Mesothelial cell of epicardium (in vitro differentiated cells): ENCODE measurements around the gene CRAMP1. TPM values are rescaled to one million over a fixed set of nuclear protein-coding genes. Genes with fewer than 3 reads are reported as not detected.

Experiments
- DNase-seq, 2 experiments: peaks; one replicate each; pipeline ENCODE4 v3.0.0; 2021; ENCODE audit warnings: low spot score in 2 of 2; ENCODE audit not compliant: unreplicated experiment in 2 of 2
- H3K27ac Mint-ChIP-seq: 2 replicates; pipeline ENCODE4 v1.8.0; 2021; ENCODE audit warnings: mixed read lengths
- H3K27me3 Mint-ChIP-seq: 2 replicates; pipeline ENCODE4 v1.8.0; 2021; ENCODE audit warnings: low read depth, mixed read lengths
- H3K36me3 Mint-ChIP-seq: 2 replicates; pipeline ENCODE4 v1.8.0; 2021; ENCODE audit warnings: mixed read lengths
- H3K4me1 Mint-ChIP-seq: 2 replicates; pipeline ENCODE4 v1.8.0; 2021; ENCODE audit warnings: mixed read lengths
- H3K4me3 Mint-ChIP-seq: 2 replicates; pipeline ENCODE4 v1.8.0; 2021; ENCODE audit warnings: mild to moderate bottlenecking, moderate library complexity, mixed read lengths
- H3K9me3 Mint-ChIP-seq: 2 replicates; pipeline ENCODE4 v1.8.0; 2021; ENCODE audit warnings: mixed read lengths
- total RNA-seq: library from RNA; stranded (reverse); gene quantifications from 3 replicates; pipeline ENCODE4 v1.2.1, GENCODE V29; 2021
- TF ChIP-seq, protein P1 (sequence below): fragments of 200-600 bp; sonication (generic); IDR thresholded peaks from one replicate; pipeline ENCODE4 v1.5.0; 2021; ENCODE audit warnings: antibody characterized with exemption; ENCODE audit not compliant: unreplicated experiment

Gene CRAMP1
- total RNA-seq, 1 donor from 2014 or later: 44.8 TPM

DNA sequence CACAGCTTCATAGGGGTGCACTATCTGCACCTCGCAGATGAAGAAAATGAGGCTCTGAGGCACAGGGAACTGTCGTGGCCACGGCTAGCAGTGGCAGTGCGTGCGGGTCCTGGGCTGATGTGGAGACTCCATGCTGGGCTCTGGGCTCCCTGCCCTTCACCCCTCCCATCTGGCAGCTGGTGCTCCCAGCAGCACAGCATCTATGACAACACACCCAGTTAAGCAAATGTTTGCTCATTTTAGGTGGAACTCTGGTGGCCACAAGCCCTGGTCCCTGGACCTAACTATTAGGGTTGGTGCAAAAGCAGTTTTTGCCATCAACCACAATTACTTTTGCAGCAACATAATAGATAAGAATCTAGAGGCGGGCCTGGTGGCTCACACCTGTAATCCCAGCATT, 31.2 kb upstream of the CRAMP1 start:
- Mint-ChIP-seq H3K27ac (no peak overlapping the region), H3K27me3 (no peaks in the 10 kb centered on the region), H3K9me3 (no peaks in the 10 kb centered on the region), H3K4me3 (no peak overlapping the region), H3K36me3 (peaks cover 39% of the 10 kb centered on the region), H3K4me1 (no peaks in the 10 kb centered on the region)
- no peak for DNase-seq
- TF ChIP-seq, protein P1, sequence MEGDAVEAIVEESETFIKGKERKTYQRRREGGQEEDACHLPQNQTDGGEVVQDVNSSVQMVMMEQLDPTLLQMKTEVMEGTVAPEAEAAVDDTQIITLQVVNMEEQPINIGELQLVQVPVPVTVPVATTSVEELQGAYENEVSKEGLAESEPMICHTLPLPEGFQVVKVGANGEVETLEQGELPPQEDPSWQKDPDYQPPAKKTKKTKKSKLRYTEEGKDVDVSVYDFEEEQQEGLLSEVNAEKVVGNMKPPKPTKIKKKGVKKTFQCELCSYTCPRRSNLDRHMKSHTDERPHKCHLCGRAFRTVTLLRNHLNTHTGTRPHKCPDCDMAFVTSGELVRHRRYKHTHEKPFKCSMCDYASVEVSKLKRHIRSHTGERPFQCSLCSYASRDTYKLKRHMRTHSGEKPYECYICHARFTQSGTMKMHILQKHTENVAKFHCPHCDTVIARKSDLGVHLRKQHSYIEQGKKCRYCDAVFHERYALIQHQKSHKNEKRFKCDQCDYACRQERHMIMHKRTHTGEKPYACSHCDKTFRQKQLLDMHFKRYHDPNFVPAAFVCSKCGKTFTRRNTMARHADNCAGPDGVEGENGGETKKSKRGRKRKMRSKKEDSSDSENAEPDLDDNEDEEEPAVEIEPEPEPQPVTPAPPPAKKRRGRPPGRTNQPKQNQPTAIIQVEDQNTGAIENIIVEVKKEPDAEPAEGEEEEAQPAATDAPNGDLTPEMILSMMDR: no peak

DNA sequence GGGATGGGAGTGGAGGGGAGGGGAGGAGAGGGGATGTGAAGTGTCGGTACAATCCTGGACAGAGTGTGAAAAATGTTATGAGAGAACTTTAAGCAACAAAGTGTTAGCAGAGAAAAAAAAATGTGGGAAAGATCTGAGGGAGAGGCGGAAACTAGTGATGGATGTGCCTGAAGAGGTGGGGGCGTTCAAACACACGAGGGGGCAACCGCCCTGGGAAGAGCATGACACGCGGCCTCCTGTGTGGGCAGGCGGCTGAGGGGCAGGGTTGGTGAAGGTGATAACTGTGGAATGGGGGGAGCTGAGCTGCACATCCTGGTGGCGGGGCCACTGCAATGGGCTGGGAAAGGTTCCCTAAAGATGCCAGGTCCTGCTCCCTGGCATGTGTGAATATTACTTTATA, 30.4 kb upstream of the CRAMP1 start:
- Mint-ChIP-seq H3K36me3 (peaks cover 38% of the 10 kb centered on the region), H3K4me3 (no peak overlapping the region), H3K9me3 (no peaks in the 10 kb centered on the region), H3K27ac (no peak overlapping the region), H3K27me3 (no peaks in the 10 kb centered on the region), H3K4me1 (no peaks in the 10 kb centered on the region)
- TF ChIP-seq, protein P1: no peak
- no peak for DNase-seq

DNA sequence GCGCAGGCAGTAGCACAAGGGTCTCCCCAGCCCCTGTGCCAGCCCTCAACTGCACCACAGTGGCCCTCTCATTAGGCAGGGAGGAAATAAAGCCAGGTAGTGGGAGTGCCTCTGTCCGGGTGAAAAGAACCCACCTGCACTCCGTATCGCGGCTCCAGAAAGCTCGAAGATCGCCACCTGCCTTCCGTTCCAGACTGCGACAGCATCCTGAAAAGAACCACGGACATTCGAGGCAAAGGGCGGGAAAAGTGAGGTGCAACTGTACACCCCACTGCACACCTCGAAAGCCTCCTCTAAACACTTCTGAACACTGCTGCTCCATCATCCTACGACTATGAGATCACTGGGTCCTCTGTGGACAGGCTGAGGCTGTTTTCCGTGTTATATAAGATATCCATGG, 29.0 kb upstream of the CRAMP1 start:
- Mint-ChIP-seq H3K36me3 (peaks cover 37% of the 10 kb centered on the region), H3K27ac (no peak overlapping the region), H3K4me3 (no peak overlapping the region), H3K4me1 (no peaks in the 10 kb centered on the region), H3K27me3 (no peaks in the 10 kb centered on the region), H3K9me3 (no peaks in the 10 kb centered on the region)
- TF ChIP-seq, protein P1: no peak
- no peak for DNase-seq

DNA sequence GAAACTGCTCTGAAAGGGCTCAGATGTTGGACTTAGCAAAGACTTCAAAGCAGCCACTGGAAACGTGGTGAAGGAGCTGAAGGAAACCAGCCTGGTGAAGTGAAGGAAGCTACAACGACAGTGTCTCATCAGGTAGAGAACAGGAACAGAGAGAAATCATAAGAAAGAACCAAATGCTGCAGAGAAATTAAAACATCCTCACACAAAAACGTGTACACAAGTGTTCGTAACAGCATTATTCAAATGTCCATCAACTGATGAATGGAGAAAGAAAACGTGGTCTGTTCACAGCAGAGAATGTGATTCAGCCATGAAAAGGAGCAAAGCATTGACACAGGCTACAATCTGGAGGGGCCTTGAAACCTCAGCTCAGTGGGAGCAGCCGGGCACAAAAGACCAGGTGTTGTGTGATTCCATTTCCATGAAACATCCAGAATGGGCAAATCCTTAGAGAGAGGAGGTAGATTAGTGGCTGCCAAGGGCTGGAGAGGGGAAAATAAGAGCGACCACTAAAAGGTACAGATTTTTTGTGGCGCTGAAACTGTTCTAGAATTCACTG, 27.2 kb upstream of the CRAMP1 start:
- Mint-ChIP-seq H3K9me3 (no peaks in the 10 kb centered on the region), H3K27me3 (no peaks in the 10 kb centered on the region), H3K4me1 (no peaks in the 10 kb centered on the region), H3K36me3 (peaks cover 29% of the 10 kb centered on the region), H3K27ac (no peak overlapping the region), H3K4me3 (no peak overlapping the region)
- DNase-seq: no peak
- TF ChIP-seq, protein P1: no peak

DNA sequence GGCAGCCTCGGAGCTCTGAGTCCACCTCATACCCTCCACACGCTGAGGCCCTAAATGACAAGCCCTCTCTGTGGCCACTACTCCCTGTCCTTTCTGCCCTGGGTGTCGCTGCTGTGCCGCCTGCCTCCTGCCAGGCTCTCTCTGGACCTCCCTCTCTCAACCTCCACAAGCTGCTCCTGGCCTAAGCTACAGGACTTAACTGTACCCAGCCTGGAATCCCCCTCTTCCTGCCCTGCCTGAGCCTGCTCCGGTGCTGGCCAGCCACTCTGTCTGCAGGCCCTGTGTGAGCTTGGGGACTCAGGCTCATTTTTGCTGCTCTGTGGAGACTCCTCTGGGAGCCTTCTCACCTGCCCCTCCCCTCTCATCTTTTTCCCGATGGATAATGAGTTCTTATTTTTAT, 21.8 kb upstream of the CRAMP1 start:
- no peak overlapping the region for H3K4me3 Mint-ChIP-seq

More for the DNA sequence above, 21.8 kb upstream of the CRAMP1 start:
- Mint-ChIP-seq H3K9me3 (no peaks in the 10 kb centered on the region), H3K27me3 (no peaks in the 10 kb centered on the region), H3K36me3 (peaks cover 24% of the 10 kb centered on the region), H3K27ac (no peak overlapping the region), H3K4me1 (no peaks in the 10 kb centered on the region)
- TF ChIP-seq, protein P1: no peak
- DNase-seq: no peak
